Uterus (tissue), 4 donors: Measurements from ENCODE around the gene LRTM2. TPM values are rescaled to one million over a fixed set of nuclear protein-coding genes. Genes with fewer than 3 reads are reported as not detected.

Experiments
- DNase-seq, 2 donors: peaks; one replicate each; pipeline ENCODE4 v3.0.0-alpha.2; 2019 to 2020
- H3K27ac ChIP-seq, 2 donors: fragments of 200-600 bp; sonication (generic); 1 replicate in 1 of 2; 2 replicates in 1 of 2; pipeline ENCODE4 v1.5.1; 2016 to 2018
- H3K27me3 ChIP-seq, 2 donors: fragments of 200-600 bp; sonication (generic); one replicate each; pipeline ENCODE4 v1.5.1; 2018 to 2019; ENCODE audit warnings: control low read depth in 1 of 2
- H3K36me3 ChIP-seq, 2 donors: fragments of 200-600 bp; sonication (generic); one replicate each; pipeline ENCODE4 v1.5.1; 2019; ENCODE audit warnings: control low read depth in 1 of 2
- H3K4me1 ChIP-seq, 2 donors: fragments of 200-600 bp; sonication (generic); one replicate each; pipeline ENCODE4 v1.5.1; 2018 to 2019; ENCODE audit warnings: control low read depth in 1 of 2
- H3K4me3 ChIP-seq, 2 donors: fragments of 200-600 bp; sonication (generic); 1 replicate in 1 of 2; 2 replicates in 1 of 2; pipeline ENCODE4 v1.5.1; 2018 to 2019; ENCODE audit warnings: mild to moderate bottlenecking in 1 of 2
- H3K9me3 ChIP-seq, 2 donors: fragments of 200-600 bp; sonication (generic); one replicate each; pipeline ENCODE4 v1.5.1; 2019; ENCODE audit warnings: control low read depth in 1 of 2
- POLR2A ChIP-seq, 2 donors: fragments of 450-650 bp; IDR thresholded peaks; one replicate each; pipeline ENCODE4 v1.6.1; 2016; ENCODE audit warnings: antibody characterized with exemption in 2 of 2, mild to moderate bottlenecking in 1 of 2, moderate library complexity in 1 of 2
- intact Hi-C: fragments of 100-400 bp; cut with DNase I; formaldehyde crosslinking; loops from one replicate; pipeline ENCODE4 v1.15.1; 2023; ENCODE audit warnings: low total_unique reads
- total RNA-seq, 4 donors: library from RNA; depleted of rRNA in 3 of 4; stranded (reverse); fragments of >200 nt in 3 of 4; gene quantifications; one replicate each; pipeline versions ENCODE4 v1.1.0 to v1.2.4, GENCODE V29; 2014 to 2023
- TF ChIP-seq, protein P1 (sequence below), 4 experiments: fragments of 200-600 bp in 2 of 4; fragments of 450-650 bp in 2 of 4; sonication (generic) in 2 of 4; IDR thresholded peaks; one replicate each; pipeline ENCODE4 v1.5.1; 2016 to 2019; ENCODE audit warnings: antibody characterized with exemption in 4 of 4, mild to moderate bottlenecking in 2 of 4, moderate library complexity in 1 of 4
- donor health status: DM: yes; HTN: yes; CAD: no.

LRTM2 gene
- total RNA-seq, 4 donors from 2014 or later = not detected

DNA sequence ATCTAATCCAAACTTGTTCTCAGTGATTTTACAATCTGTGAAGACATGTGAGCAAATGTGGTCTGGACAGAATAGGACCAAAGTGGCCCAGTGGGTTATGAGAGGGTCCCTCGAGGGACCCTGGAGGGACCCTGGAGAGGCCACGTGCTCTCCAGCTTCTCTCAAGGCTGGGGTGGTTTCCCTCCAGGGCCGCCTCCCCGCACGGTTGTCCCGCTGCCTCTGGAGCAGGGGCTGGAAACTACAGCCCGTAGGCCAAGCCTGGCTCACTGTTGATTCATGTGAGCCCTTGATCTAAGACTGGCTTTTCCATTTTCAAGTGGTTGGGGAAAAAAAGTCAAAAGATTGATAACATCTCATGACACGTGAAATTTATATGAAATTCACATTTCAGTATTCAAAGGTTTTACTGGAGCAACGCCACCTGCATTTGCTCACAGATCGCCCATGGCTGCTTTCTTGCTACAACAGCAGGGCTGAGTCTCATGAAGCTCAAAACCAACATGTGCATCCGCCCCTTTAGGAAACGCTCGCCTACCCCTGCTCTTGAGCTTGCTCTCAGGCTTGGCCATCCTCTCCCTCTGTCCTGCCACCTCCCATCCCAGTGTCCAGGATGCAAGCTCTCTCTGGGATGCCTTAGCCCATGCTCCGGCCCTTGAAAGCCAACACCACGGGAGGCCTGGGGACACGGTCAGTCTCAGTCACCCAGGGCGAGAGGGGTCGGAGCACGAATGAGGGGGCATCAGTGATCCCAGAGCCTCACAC, 12.1 kb upstream of the LRTM2 start:
- intact Hi-C loops = no loop called here
- no peaks in the 10 kb centered on the region for H3K27me3 ChIP-seq
- no peak overlapping the region for H3K4me3 ChIP-seq
- H3K9me3 ChIP-seq = no peaks in the 10 kb centered on the region
- no peak for TF ChIP-seq POLR2A (IDR thresholded peaks at IDR 0.05)
- TF ChIP-seq, protein P1, sequence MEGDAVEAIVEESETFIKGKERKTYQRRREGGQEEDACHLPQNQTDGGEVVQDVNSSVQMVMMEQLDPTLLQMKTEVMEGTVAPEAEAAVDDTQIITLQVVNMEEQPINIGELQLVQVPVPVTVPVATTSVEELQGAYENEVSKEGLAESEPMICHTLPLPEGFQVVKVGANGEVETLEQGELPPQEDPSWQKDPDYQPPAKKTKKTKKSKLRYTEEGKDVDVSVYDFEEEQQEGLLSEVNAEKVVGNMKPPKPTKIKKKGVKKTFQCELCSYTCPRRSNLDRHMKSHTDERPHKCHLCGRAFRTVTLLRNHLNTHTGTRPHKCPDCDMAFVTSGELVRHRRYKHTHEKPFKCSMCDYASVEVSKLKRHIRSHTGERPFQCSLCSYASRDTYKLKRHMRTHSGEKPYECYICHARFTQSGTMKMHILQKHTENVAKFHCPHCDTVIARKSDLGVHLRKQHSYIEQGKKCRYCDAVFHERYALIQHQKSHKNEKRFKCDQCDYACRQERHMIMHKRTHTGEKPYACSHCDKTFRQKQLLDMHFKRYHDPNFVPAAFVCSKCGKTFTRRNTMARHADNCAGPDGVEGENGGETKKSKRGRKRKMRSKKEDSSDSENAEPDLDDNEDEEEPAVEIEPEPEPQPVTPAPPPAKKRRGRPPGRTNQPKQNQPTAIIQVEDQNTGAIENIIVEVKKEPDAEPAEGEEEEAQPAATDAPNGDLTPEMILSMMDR (IDR thresholded peaks at IDR 0.05) = no peak
- H3K27ac ChIP-seq = no peak overlapping the region
- DNase-seq = no peak
- H3K36me3 ChIP-seq = no peaks in the 10 kb centered on the region
- H3K4me1 ChIP-seq = no peaks in the 10 kb centered on the region

DNA sequence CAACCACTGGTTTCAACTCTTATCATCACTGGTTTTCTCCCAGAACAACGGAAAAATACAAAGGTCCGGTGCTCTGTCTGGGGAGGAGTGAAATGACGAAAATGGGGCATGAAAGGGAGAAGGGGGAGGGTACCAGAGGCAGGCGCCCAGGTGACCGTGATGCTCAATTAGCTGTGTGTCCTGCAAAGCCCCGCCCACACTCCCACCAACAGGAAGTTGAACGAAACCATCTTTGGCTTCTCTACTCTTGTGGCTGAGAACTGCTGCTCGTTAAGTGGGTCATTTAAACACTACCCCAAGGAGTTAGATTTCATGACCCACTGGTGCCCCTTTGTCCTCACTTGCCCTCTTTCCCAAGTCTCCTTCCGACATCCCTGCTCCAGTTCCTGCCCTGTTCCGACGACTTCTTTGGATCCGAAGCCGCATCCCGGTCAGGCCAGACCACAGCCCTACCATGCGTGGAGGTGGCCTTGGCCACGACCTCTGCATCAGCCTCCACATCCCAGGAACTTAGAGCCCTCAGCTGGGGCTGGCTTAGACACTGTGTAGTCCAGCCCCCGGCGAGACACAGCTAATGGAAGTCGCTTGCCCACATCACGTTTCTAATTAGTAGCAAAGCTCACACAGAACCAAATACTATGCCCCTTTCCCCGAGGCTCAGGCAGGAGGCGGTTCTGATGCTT, 11.4 kb upstream of the LRTM2 start:
- Histone ChIP-seq H3K4me1 (no peaks in the 10 kb centered on the region), H3K27ac (no peak overlapping the region), H3K9me3 (no peaks in the 10 kb centered on the region), H3K36me3 (no peaks in the 10 kb centered on the region), H3K27me3 (no peaks in the 10 kb centered on the region), H3K4me3 (no peak overlapping the region)
- intact Hi-C loops = no loop called here
- no peak for DNase-seq
- TF ChIP-seq POLR2A (IDR thresholded peaks at IDR 0.05) = no peak
- TF ChIP-seq, protein P1 (IDR thresholded peaks at IDR 0.05) = no peak

DNA sequence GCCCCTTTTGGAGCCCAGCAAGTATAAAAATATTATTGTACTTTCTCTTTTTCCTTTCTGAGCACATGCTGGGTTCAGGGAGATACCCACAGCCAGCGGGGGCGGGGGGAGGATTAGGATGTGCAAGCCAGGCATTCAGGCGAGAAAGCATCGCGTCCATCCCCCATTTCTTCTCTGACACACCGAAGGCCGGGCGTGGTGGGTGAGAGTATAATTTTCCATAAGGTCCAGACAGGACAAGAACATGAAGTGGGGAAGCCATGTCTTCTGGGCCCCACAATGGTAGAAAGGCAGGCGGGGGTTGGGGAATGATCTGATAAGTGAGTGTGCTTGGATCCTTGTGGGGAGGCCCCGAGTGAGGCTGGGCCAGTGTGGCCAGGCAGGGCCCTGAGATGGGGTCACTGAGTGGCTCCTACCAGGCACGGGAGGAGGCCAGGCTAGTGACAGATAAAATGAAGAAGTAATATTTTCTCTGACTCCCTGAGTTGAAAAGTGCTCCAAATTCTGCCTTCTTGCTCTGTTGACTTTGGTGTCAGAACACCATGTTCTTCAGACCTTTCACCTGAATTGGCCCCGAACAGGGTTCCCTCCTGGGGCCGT, 10.7 kb upstream of the LRTM2 start:
- DNase-seq = no peak
- no peaks in the 10 kb centered on the region for H3K9me3 ChIP-seq
- TF ChIP-seq, protein P1 (IDR thresholded peaks at IDR 0.05) = no peak
- no peak for TF ChIP-seq POLR2A (IDR thresholded peaks at IDR 0.05)
- no peaks in the 10 kb centered on the region for H3K27me3 ChIP-seq
- intact Hi-C loops = no loop called here
- H3K4me3 ChIP-seq = no peak overlapping the region
- no peaks in the 10 kb centered on the region for H3K4me1 ChIP-seq
- H3K36me3 ChIP-seq = no peaks in the 10 kb centered on the region
- H3K27ac ChIP-seq = no peak overlapping the region

DNA sequence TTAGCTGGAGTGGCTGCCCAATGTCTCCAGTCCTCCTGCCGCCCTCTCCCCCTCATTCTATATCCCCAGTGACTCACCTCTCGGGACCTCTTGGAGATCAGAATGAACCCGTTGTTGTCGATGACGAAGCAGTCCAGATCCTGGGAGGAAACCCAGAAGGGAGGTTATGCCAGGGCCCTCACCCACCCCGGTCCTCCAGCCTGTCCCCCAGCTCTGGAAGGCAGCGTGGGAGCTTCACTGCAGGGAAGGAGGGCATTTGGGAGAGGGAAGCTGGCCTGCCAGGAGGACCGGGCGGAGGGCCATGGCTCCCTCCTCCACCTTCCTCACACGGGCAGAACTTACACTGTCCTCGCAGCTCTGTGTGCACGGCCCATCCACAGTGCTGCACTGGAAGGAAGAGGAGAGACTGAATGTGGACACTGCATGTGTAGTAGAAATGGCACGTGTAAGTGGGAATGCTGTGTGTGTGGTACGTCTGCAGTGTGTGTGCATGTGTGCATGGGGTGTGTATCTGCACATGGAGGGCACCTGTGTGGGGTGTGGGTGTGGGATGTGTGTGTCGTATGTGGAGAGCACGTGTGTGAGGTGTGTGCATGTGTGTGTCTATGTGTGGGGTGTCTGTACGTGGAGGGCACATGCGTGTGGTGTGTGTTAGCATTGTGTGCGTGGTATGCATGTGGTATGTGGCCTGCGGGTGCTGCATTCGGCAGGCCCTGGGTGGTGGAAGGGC, 10.0 kb upstream of the LRTM2 start:
- intact Hi-C loops = no loop called here
- TF ChIP-seq, protein P1 (IDR thresholded peaks at IDR 0.05) = no peak
- TF ChIP-seq POLR2A (IDR thresholded peaks at IDR 0.05) = no peak
- H3K36me3 ChIP-seq = no peaks in the 10 kb centered on the region
- no peaks in the 10 kb centered on the region for H3K27me3 ChIP-seq
- H3K4me3 ChIP-seq = no peak overlapping the region
- H3K27ac ChIP-seq = no peak overlapping the region
- no peak for DNase-seq
- no peaks in the 10 kb centered on the region for H3K9me3 ChIP-seq
- H3K4me1 ChIP-seq = no peaks in the 10 kb centered on the region
